Measurements from ENCODE around the gene TBC1D9. TPM values are rescaled to one million over a fixed set of nuclear protein-coding genes. Genes with fewer than 3 reads are reported as not detected.

Gene TBC1D9
- total and polyA plus RNA-seq, 2 of the 13 experiments (the other 11 are each of a cell fraction or from before 2014, with no cell fraction given), result 11.9 to 12.2 TPM

DNA sequence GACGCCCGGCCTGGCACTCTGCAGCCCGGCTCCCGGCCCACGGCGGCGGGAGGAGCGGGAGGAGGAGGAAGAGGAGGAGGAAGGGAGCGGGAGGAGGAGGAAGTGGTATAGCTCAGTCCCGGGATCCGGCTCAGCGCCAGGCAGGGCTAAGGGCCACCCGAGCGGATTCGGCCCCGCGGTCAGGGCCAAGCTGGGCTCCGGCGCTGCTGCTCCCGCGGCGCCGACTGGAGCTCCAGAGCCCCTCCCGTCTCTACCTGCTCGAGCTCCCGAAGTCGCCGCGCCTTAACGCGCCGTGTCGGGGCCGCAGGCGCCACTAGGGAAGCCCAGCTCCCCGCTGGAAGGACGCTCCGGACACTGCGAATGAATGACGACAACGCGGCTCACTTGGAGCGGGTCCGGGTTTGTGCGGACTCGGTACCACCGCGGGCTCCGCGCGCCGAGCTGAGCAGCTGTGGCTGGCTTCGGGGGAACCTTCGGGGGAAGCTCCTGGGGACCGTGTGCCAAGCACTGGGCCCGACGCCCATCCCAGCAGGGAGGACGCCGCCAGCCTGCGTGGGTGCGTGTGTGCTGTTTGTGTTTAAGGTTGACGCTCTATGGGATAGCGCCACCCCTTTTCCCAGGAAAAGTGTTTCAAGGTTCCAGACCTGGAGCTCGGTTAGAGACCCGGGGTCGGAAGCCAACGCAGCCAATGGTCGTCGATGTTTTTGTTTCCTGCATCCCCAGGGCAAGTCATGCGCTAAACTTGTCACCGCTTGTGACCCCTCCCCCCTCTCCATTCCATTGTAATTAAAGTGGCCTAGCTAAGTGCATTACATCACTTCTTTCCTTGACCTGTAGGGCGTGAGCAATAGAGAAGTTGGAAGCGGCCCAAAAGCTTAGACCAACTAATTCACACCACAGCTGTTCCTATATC, at the start of gene TBC1D9 (continued):
- TF ChIP-seq, protein P1, sequence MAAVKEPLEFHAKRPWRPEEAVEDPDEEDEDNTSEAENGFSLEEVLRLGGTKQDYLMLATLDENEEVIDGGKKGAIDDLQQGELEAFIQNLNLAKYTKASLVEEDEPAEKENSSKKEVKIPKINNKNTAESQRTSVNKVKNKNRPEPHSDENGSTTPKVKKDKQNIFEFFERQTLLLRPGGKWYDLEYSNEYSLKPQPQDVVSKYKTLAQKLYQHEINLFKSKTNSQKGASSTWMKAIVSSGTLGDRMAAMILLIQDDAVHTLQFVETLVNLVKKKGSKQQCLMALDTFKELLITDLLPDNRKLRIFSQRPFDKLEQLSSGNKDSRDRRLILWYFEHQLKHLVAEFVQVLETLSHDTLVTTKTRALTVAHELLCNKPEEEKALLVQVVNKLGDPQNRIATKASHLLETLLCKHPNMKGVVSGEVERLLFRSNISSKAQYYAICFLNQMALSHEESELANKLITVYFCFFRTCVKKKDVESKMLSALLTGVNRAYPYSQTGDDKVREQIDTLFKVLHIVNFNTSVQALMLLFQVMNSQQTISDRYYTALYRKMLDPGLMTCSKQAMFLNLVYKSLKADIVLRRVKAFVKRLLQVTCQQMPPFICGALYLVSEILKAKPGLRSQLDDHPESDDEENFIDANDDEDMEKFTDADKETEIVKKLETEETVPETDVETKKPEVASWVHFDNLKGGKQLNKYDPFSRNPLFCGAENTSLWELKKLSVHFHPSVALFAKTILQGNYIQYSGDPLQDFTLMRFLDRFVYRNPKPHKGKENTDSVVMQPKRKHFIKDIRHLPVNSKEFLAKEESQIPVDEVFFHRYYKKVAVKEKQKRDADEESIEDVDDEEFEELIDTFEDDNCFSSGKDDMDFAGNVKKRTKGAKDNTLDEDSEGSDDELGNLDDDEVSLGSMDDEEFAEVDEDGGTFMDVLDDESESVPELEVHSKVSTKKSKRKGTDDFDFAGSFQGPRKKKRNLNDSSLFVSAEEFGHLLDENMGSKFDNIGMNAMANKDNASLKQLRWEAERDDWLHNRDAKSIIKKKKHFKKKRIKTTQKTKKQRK (IDR thresholded peaks at IDR 0.05; ENCODE audit: low read length), result no peak
- TF ChIP-seq ZNF282 (IDR thresholded peaks at IDR 0.05; ENCODE audit: partially characterized antibody) (no peak), NONO (IDR thresholded peaks at IDR 0.05) (no peak), NONO (CRISPR knock-in tag; conservative IDR thresholded peaks at IDR 0.05) (no peak), ZNF761 (CRISPR knock-in tag; conservative IDR thresholded peaks at IDR 0.05) (no peak), ZNF451 (CRISPR knock-in tag; IDR thresholded peaks at IDR 0.05) (no peak; the same call in 1 of the 2 replicates), ZBTB3 (CRISPR knock-in tag; IDR thresholded peaks at IDR 0.05; ENCODE audit: borderline replicate concordance, low read depth) (no peak), HDAC1 (CRISPR knock-in tag; IDR thresholded peaks at IDR 0.05) (peak; percentile 68), GATAD1 (CRISPR knock-in tag; IDR thresholded peaks at IDR 0.05) (peak; percentile 63; the same call in 1 of the 2 replicates), RELA (CRISPR knock-in tag; IDR thresholded peaks at IDR 0.05) (no peak), MEF2D (CRISPR knock-in tag; IDR thresholded peaks at IDR 0.05) (peak; percentile 55; the same call in 1 of the 2 replicates), BRD4 (CRISPR knock-in tag; IDR thresholded peaks at IDR 0.05) (peak; percentile 74; the same call in 1 of the 2 replicates), IRF9 (CRISPR knock-in tag; IDR thresholded peaks at IDR 0.05; ENCODE audit: borderline replicate concordance) (peak; percentile 57; the same call in 1 of the 2 replicates), SATB2 (CRISPR knock-in tag; IDR thresholded peaks at IDR 0.05) (peak; percentile 84; the same call in 1 of the 2 replicates), FUBP1 (CRISPR knock-in tag; IDR thresholded peaks at IDR 0.05; ENCODE audit: borderline replicate concordance) (no peak), ZNF484 (CRISPR knock-in tag; IDR thresholded peaks at IDR 0.05; ENCODE audit: borderline replicate concordance, low read depth) (no peak), CBX1 (IDR thresholded peaks at IDR 0.05; ENCODE audit: low read depth) (peak; percentile 11), ZNF263 (CRISPR knock-in tag; IDR thresholded peaks at IDR 0.05) (peak; percentile 98)
- TF ChIP-seq, protein P2, sequence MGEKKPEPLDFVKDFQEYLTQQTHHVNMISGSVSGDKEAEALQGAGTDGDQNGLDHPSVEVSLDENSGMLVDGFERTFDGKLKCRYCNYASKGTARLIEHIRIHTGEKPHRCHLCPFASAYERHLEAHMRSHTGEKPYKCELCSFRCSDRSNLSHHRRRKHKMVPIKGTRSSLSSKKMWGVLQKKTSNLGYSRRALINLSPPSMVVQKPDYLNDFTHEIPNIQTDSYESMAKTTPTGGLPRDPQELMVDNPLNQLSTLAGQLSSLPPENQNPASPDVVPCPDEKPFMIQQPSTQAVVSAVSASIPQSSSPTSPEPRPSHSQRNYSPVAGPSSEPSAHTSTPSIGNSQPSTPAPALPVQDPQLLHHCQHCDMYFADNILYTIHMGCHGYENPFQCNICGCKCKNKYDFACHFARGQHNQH (CRISPR knock-in tag; IDR thresholded peaks at IDR 0.05), result peak; percentile 71; the same call in 1 of the 2 replicates
- TF ChIP-seq, protein P3, sequence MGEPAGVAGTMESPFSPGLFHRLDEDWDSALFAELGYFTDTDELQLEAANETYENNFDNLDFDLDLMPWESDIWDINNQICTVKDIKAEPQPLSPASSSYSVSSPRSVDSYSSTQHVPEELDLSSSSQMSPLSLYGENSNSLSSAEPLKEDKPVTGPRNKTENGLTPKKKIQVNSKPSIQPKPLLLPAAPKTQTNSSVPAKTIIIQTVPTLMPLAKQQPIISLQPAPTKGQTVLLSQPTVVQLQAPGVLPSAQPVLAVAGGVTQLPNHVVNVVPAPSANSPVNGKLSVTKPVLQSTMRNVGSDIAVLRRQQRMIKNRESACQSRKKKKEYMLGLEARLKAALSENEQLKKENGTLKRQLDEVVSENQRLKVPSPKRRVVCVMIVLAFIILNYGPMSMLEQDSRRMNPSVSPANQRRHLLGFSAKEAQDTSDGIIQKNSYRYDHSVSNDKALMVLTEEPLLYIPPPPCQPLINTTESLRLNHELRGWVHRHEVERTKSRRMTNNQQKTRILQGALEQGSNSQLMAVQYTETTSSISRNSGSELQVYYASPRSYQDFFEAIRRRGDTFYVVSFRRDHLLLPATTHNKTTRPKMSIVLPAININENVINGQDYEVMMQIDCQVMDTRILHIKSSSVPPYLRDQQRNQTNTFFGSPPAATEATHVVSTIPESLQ (CRISPR knock-in tag; conservative IDR thresholded peaks at IDR 0.05), result no peak

Data from HepG2 (cell line).